Left lung (tissue), 10 donors: ENCODE data around the gene HOPX. TPM values are rescaled to one million over a fixed set of nuclear protein-coding genes. Genes with fewer than 3 reads are reported as not detected.
"Not testable (repeated sequence)": the region's sequence is repeated elsewhere in the genome, so short reads cannot be mapped to it uniquely, and the experiment has no call there.

ENCODE experiments used
- ATAC-seq: fragments of 200-7000 bp; cut with Tn5 transposase; one replicate; pipeline ENCODE4 v1.9.1; 2020; ENCODE audit warnings: moderate library complexity
- DNase-seq, 4 donors: peaks; one replicate each; pipeline ENCODE4 v3.0.0-alpha.2; 2013 to 2020
- H3K27ac ChIP-seq, 2 donors: fragments of 200-600 bp; sonication (generic) in 1 of 2; one replicate each; pipeline versions ENCODE4 v1.5.0 to v1.8.0; 2020 to 2021
- H3K27me3 ChIP-seq, 2 donors: fragments of 200-600 bp; sonication (generic) in 1 of 2; one replicate each; pipeline versions ENCODE4 v1.5.0 to v1.8.0; 2020 to 2021
- H3K36me3 ChIP-seq, 2 donors: fragments of 200-600 bp; sonication (generic) in 1 of 2; one replicate each; pipeline versions ENCODE4 v1.5.0 to v1.8.0; 2020 to 2021
- H3K4me1 ChIP-seq, 2 donors: fragments of 200-600 bp; one replicate each; pipeline ENCODE4 v1.8.0; 2021
- H3K4me3 ChIP-seq, 2 donors: fragments of 200-600 bp; sonication (generic) in 1 of 2; one replicate each; pipeline versions ENCODE4 v1.5.0 to v1.8.0; 2020 to 2021; ENCODE audit warnings: mild to moderate bottlenecking in 1 of 2
- H3K9me3 ChIP-seq, 2 donors: fragments of 200-600 bp; sonication (generic) in 1 of 2; one replicate each; pipeline versions ENCODE4 v1.5.0 to v1.8.0; 2020 to 2021
- CTCF ChIP-seq, 2 donors: fragments of 200-600 bp; sonication (generic) in 1 of 2; IDR thresholded peaks; one replicate each; pipeline versions ENCODE4 v1.5.0 to v1.8.0; 2021; ENCODE audit warnings: antibody characterized with exemption in 2 of 2
- intact Hi-C, 2 donors: fragments of 100-400 bp; cut with DNase I; formaldehyde crosslinking; loops; one replicate each; pipeline versions ENCODE4 v1.11.2 to v1.14.2; 2022
- polyA plus RNA-seq, 6 donors: library from polyadenylated mRNA; unstranded; fragments of 120-200 nt; gene quantifications; one replicate each; pipeline ENCODE4 v1.2.1, GENCODE V29; 2013; ENCODE audit not compliant: insufficient read length in 6 of 6
- total RNA-seq, 2 donors: library from RNA; stranded (reverse); fragmentation: NEBNext Ultra II Directional; extraction: Animal tissue kit (Norgen Biotek cat#: 25700); gene quantifications; one replicate each; pipeline ENCODE4 v1.2.1, GENCODE V29; 2021
- donor health status: DM: no; HTN: yes; CAD: no.
- donor health status: DM: no; HTN: no; CAD: no.

HOPX gene
- total and polyA plus RNA-seq, 8 donors, result 28.2 to 729 (median 35.6) TPM

- Histone ChIP-seq H3K27ac (no peak overlapping the region), H3K27me3 (no peaks in the 10 kb centered on the region), H3K36me3 (no peaks in the 10 kb centered on the region), H3K4me3 (no peak overlapping the region), H3K4me1 (no peaks in the 10 kb centered on the region), H3K9me3 (no peaks in the 10 kb centered on the region)
- ATAC-seq, result no peak
- DNase-seq, result no peak
- intact Hi-C loops, result no loop called here
- no peak for TF ChIP-seq CTCF (IDR thresholded peaks at IDR 0.05)
These were observed 6.1 kb downstream of the HOPX start for GRCh38 chr4:56674984-56675383.

GRCh38 chr4:56671860-56672259, 9.2 kb downstream of the HOPX start:
- no peak overlapping the region for H3K4me3 ChIP-seq
- no peak overlapping the region for H3K27ac ChIP-seq
- H3K4me1 ChIP-seq, result peaks cover 0 to 4% of the 10 kb centered on the region in 2 donors
- H3K9me3 ChIP-seq, result no peaks in the 10 kb centered on the region
- intact Hi-C loops, result no loop called here
- TF ChIP-seq CTCF (IDR thresholded peaks at IDR 0.05), result no peak
- no peaks in the 10 kb centered on the region for H3K36me3 ChIP-seq
- DNase-seq, result no peak
- ATAC-seq, result no peak
- no peaks in the 10 kb centered on the region for H3K27me3 ChIP-seq

- Histone ChIP-seq H3K4me3 (no peak overlapping the region), H3K9me3 (no peaks in the 10 kb centered on the region), H3K27me3 (no peaks in the 10 kb centered on the region), H3K4me1 (peaks cover 0 to 4% of the 10 kb centered on the region in 2 donors), H3K36me3 (no peaks in the 10 kb centered on the region), H3K27ac (no peak overlapping the region)
- DNase-seq (no peak), ATAC-seq (no peak)
- intact Hi-C loops, result no loop called here
- TF ChIP-seq CTCF (IDR thresholded peaks at IDR 0.05), result no peak
These were observed 9.7 kb downstream of the HOPX start for GRCh38 chr4:56671373-56671772.

GRCh38 chr4:56668267-56668666, 12.8 kb downstream of the HOPX start:
- no peak for TF ChIP-seq CTCF (IDR thresholded peaks at IDR 0.05)
- intact Hi-C loops, result no loop called here
- H3K4me3 ChIP-seq, result no peak overlapping the region
- ATAC-seq (peak; percentile 41), DNase-seq (no peak)
- H3K27ac ChIP-seq, result no peak overlapping the region
- no peaks in the 10 kb centered on the region for H3K36me3 ChIP-seq
- peaks cover 0 to 8% of the 10 kb centered on the region in 2 donors for H3K4me1 ChIP-seq
- no peaks in the 10 kb centered on the region for H3K9me3 ChIP-seq
- H3K27me3 ChIP-seq, result no peaks in the 10 kb centered on the region

GRCh38 chr4:56667396-56667795, 13.7 kb downstream of the HOPX start:
- DNase-seq, intact Hi-C loops, H3K4me3 ChIP-seq: not testable (repeated sequence)

GRCh38 chr4:56666279-56666678, 14.8 kb downstream of the HOPX start:
- intact Hi-C loops, result no loop called here
- Histone ChIP-seq H3K9me3 (no peaks in the 10 kb centered on the region), H3K27me3 (no peaks in the 10 kb centered on the region), H3K27ac (no peak overlapping the region), H3K4me3 (no peak overlapping the region), H3K4me1 (peaks cover 0 to 8% of the 10 kb centered on the region in 2 donors), H3K36me3 (no peaks in the 10 kb centered on the region)
- TF ChIP-seq CTCF (IDR thresholded peaks at IDR 0.05), result no peak
- ATAC-seq (no peak), DNase-seq (no peak)

More at GRCh38 chr4:56667396-56667795, 13.7 kb downstream of the HOPX start:
- not testable (repeated sequence) for H3K9me3 ChIP-seq, H3K4me1 ChIP-seq, H3K27me3 ChIP-seq, H3K27ac ChIP-seq, ATAC-seq, H3K36me3 ChIP-seq
